Prostate gland (tissue), 2 donors: Measurements from ENCODE around the gene MXD4. TPM values are rescaled to one million over a fixed set of nuclear protein-coding genes. Genes with fewer than 3 reads are reported as not detected.

Experiments
- DNase-seq: peaks from one replicate; pipeline ENCODE4 v3.0.0-alpha.2; 2019; ENCODE audit warnings: low spot score
- H3K27ac ChIP-seq, 2 donors: fragments of 200-600 bp; sonication (generic); 2 replicates each; pipeline ENCODE4 v1.5.1; 2017 to 2019
- H3K27me3 ChIP-seq: fragments of 200-600 bp; sonication (generic); replicated peaks from 2 replicates; pipeline ENCODE4 v1.5.1; 2019; ENCODE audit not compliant: insufficient read depth
- H3K36me3 ChIP-seq, 2 donors: fragments of 200-600 bp; sonication (generic); 1 replicate in 1 of 2; 2 replicates in 1 of 2; pipeline versions ENCODE4 v1.5.1 to v1.8.1; 2017 to 2019
- H3K4me1 ChIP-seq: fragments of 200-600 bp; sonication (generic); replicated peaks from 2 replicates; pipeline ENCODE4 v1.5.1; 2019
- H3K4me3 ChIP-seq, 2 donors: fragments of 200-600 bp; sonication (generic); 2 replicates each; pipeline ENCODE4 v1.5.1; 2017 to 2019
- H3K9me3 ChIP-seq: fragments of 200-600 bp; sonication (generic); 2 replicates; pipeline ENCODE4 v1.5.1; 2017
- POLR2A ChIP-seq: fragments of 450-650 bp; IDR thresholded peaks from one replicate; pipeline ENCODE4 v1.6.1; 2016; ENCODE audit warnings: antibody characterized with exemption, mild to moderate bottlenecking
- POLR2AphosphoS5 ChIP-seq: sonication (generic); formaldehyde crosslinking; IDR thresholded peaks from one replicate; pipeline ENCODE4 v1.6.1; 2017; ENCODE audit warnings: antibody characterized with exemption
- WGBS: methylation state at CpG from one replicate; pipeline ENCODE4 v1.1.5; 2018; 5-methylcytosine and 5-hydroxymethylcytosine counted together
- intact Hi-C: fragments of 100-400 bp; cut with DNase I; formaldehyde crosslinking; loops from one replicate; pipeline ENCODE4 v1.14.2; 2022
- total RNA-seq, 2 donors: library from RNA; depleted of rRNA; stranded (reverse); fragments of >200 nt; gene quantifications; one replicate each; pipeline ENCODE4 v1.1.0, GENCODE V29; 2016
- TF ChIP-seq, protein P1 (sequence below), 4 experiments: fragments of 200-600 bp in 2 of 4; fragments of 450-650 bp in 2 of 4; sonication (generic) in 2 of 4; IDR thresholded peaks; 1 replicate in 3 of 4; 2 replicates in 1 of 4; pipeline ENCODE4 v1.5.1; 2016 to 2019; ENCODE audit warnings: antibody characterized with exemption in 4 of 4, mild to moderate bottlenecking in 2 of 4, moderate library complexity in 2 of 4

The MXD4 gene
- total RNA-seq, 2 donors from 2014 or later, result 63.4 to 81.1 TPM

DNA sequence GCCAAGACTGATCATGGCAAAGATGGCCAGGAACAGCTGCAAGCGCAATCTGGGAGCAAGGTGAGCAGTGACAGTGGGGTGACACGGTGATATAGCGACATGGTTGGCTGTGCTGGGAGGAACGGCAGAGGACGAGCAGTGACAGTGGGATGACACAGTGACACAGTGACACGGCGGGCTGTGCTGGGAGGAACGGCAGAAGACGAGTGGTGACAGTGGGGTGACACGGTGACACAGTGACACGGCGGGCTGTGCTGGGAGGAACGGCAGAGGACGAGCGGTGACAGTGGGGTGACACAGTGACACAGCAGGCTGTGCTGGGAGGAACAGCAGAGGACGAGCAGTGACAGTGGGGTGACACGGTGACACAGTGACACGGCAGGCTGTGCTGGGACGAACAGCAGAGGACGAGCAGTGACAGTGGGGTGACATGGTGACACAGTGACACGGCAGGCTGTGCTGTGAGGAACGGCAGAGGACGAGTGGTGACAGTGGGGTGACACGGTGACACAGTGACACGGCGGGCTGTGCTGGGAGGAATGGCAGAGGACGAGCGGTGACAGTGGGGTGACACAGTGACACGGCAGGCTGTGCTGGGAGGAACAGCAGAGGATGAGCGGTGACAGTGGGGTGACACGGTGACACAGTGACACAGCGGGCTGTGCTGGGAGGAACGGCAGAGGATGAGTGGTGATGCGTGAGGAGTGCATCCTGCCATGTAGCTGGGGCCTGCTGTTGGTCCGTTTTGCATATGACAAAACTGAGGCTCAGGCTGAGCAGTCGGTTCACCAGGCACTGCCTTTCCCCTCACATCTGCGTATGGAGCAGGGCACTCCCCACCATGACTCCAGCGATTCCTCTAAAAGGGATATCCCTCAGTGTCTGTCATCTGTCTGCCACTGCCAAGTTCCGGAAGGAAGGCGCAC lies 36.0 kb upstream of the MXD4 start:
- DNase-seq, result no peak
- 89% methylated on average over 40 of the region's 40 CpGs for WGBS
- Histone ChIP-seq H3K27ac (no peak overlapping the region), H3K4me1 (no peaks in the 10 kb centered on the region), H3K36me3 (no peaks in the 10 kb centered on the region), H3K27me3 (no peaks in the 10 kb centered on the region), H3K4me3 (no peak overlapping the region), H3K9me3 (no peaks in the 10 kb centered on the region)
- intact Hi-C loops, result no loop called here
- TF ChIP-seq POLR2A (no peak), POLR2AphosphoS5 (no peak)
- TF ChIP-seq, protein P1, sequence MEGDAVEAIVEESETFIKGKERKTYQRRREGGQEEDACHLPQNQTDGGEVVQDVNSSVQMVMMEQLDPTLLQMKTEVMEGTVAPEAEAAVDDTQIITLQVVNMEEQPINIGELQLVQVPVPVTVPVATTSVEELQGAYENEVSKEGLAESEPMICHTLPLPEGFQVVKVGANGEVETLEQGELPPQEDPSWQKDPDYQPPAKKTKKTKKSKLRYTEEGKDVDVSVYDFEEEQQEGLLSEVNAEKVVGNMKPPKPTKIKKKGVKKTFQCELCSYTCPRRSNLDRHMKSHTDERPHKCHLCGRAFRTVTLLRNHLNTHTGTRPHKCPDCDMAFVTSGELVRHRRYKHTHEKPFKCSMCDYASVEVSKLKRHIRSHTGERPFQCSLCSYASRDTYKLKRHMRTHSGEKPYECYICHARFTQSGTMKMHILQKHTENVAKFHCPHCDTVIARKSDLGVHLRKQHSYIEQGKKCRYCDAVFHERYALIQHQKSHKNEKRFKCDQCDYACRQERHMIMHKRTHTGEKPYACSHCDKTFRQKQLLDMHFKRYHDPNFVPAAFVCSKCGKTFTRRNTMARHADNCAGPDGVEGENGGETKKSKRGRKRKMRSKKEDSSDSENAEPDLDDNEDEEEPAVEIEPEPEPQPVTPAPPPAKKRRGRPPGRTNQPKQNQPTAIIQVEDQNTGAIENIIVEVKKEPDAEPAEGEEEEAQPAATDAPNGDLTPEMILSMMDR (IDR thresholded peaks at IDR 0.05), result no peak

DNA sequence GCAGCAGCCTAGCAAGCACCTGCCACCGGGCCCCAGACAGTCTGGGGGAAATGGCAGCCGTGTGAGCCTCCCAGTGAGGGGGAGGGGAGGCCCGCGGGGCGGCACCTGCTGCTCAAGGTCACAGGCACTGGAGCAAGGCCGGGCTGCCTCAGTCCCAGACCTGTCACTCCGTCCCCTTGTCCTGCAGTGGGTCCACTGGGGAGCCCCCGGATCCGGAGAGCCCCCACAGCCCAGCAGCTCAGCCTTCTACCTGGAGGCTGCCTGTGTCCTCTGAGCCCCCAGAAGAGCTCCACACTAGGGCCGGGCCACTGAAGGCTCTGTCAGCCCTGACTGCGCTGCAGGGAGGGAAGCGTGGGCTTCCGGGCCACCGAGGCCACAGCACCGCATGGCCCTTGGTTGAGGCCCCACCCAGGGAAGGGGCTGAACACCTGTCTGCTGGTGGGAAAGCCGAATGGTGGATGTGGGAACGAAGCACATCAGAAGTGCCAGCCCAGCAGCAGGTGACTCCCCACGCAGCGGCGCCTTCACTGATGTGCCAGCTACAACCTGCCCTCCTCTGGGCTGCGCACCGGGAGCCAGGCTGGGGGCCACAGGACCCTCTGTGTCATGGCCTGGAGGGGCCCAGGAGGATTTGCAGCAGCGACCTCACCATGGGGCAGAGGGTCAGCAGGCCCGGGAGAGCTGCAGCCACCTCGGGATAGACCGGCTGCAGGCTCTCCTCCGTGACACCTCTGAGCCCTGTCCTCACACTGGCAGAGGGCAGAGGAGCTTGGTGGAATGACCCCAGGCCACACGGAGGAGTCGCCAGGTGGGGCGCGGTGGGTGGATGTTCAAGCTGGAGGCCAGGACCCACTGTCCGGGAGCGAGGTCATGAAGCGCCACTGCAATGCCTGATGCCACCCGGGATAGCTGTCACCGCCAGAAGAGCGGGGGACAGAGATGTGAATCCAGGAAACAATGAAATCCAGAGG lies 35.0 kb upstream of the MXD4 start:
- H3K9me3 ChIP-seq, result no peaks in the 10 kb centered on the region
- no peaks in the 10 kb centered on the region for H3K4me1 ChIP-seq
- 87% methylated on average over 36 of the region's 37 CpGs for WGBS
- H3K27ac ChIP-seq, result no peak overlapping the region
- H3K4me3 ChIP-seq, result no peak overlapping the region
- DNase-seq, result no peak
- intact Hi-C loops, result no loop called here
- no peaks in the 10 kb centered on the region for H3K27me3 ChIP-seq
- no peaks in the 10 kb centered on the region for H3K36me3 ChIP-seq
- TF ChIP-seq, protein P1 (IDR thresholded peaks at IDR 0.05), result no peak
- TF ChIP-seq POLR2A (no peak), POLR2AphosphoS5 (no peak)

DNA sequence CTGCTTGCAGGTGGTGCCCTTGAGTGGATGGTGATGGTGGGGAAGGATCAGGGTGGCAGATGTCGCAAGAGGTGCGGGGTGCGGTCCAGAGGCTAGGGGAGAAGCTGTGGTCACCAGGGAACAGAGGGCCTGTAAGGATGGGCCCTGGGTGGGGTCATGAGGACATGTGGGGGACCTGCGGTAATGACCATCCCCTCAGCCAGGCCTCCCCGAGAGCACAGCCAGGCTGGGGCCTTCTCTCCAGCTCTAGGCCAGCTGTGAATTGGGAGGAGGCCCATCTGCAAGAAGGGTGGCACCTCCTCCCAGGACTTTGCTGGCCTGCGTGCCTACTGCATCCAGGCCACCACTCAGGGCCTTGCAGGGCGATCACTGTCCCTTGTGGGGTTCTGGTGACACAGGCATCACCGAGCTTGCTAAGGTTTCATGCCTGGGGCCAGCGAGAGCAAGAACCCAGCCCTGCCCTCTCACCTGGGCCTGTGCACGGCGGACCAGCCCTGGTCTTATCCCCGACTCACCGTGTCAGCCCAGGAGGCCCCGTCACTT lies 34.1 kb upstream of the MXD4 start:
- H3K4me3 ChIP-seq, result no peak overlapping the region
- intact Hi-C loops, result no loop called here
- TF ChIP-seq POLR2A, result no peak
- TF ChIP-seq, protein P1 (IDR thresholded peaks at IDR 0.05), result no peak
- no peak for TF ChIP-seq POLR2AphosphoS5
- H3K4me1 ChIP-seq, result no peaks in the 10 kb centered on the region
- no peaks in the 10 kb centered on the region for H3K27me3 ChIP-seq
- 97% methylated on average over 14 of the region's 14 CpGs for WGBS
- H3K36me3 ChIP-seq, result no peaks in the 10 kb centered on the region
- H3K27ac ChIP-seq, result no peak overlapping the region
- no peak for DNase-seq
- H3K9me3 ChIP-seq, result no peaks in the 10 kb centered on the region

DNA sequence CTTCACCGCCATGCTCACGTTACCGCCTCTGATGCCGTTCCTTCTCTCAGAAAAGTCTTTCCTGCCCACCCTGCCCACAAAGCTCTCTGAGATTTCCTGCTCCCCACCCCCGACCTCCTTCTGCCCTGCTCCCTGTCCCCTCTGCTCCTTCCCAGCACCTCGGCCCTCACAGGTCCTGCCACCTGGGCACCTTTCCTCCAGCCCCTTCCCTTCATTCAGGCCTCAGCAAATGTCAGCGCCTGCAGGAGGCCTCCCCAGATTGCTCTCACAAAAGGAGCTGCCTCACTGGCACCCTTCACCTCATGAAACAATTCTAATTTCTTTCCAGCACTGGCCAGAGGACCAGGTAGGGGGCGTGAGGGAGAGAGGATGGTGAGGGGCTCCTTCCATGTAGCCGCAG lies 33.6 kb upstream of the MXD4 start:
- H3K27me3 ChIP-seq, result no peaks in the 10 kb centered on the region
- H3K36me3 ChIP-seq, result no peaks in the 10 kb centered on the region
- H3K4me3 ChIP-seq, result no peak overlapping the region
- no peak overlapping the region for H3K27ac ChIP-seq
- intact Hi-C loops, result no loop called here
- no peak for TF ChIP-seq POLR2A
- no peak for TF ChIP-seq POLR2AphosphoS5
- TF ChIP-seq, protein P1 (IDR thresholded peaks at IDR 0.05), result no peak
- H3K4me1 ChIP-seq, result no peaks in the 10 kb centered on the region
- no peaks in the 10 kb centered on the region for H3K9me3 ChIP-seq
- 91% methylated on average over 9 of the region's 9 CpGs for WGBS
- DNase-seq, result no peak
